Heart left ventricle (tissue), 16 donors: ENCODE data around the gene CS. TPM values are rescaled to one million over a fixed set of nuclear protein-coding genes. Genes with fewer than 3 reads are reported as not detected.
"Not testable (repeated sequence)": the region's sequence is repeated elsewhere in the genome, so short reads cannot be mapped to it uniquely, and the experiment has no call there.

ENCODE experiments used
- ATAC-seq, 4 donors: fragments of 200-7000 bp; cut with Tn5 transposase; one replicate each; pipeline ENCODE4 v1.9.1; 2020 to 2022; ENCODE audit warnings: moderate library complexity in 4 of 4, mild to moderate bottlenecking in 3 of 4, moderate number of reproducible peaks in 1 of 4
- DNase-seq, 5 donors: peaks; one replicate each; pipeline ENCODE4 v3.0.0-alpha.2; 2020
- H3K27ac ChIP-seq, 12 donors: fragments of 200-600 bp; sonication (generic) in 4 of 12; one replicate each; pipeline versions ENCODE4 v1.5.0 to v1.8.0; 2016 to 2022; ENCODE audit warnings: mild to moderate bottlenecking in 2 of 12
- H3K27me3 ChIP-seq, 9 donors: fragments of 200-600 bp; sonication (generic) in 2 of 9; one replicate each; pipeline versions ENCODE4 v1.5.1 to v1.8.0; 2016 to 2022; ENCODE audit warnings: mild to moderate bottlenecking in 3 of 9
- H3K36me3 ChIP-seq, 9 donors: fragments of 200-600 bp; sonication (generic) in 2 of 9; one replicate each; pipeline versions ENCODE4 v1.5.0 to v1.8.0; 2018 to 2022; ENCODE audit warnings: mild to moderate bottlenecking in 2 of 9
- H3K4me1 ChIP-seq, 12 donors: fragments of 200-600 bp; sonication (generic) in 4 of 12; one replicate each; pipeline versions ENCODE4 v1.5.0 to v1.8.0; 2016 to 2022; ENCODE audit warnings: mild to moderate bottlenecking in 3 of 12
- H3K4me3 ChIP-seq, 12 donors: fragments of 200-600 bp; sonication (generic) in 4 of 12; one replicate each; pipeline versions ENCODE4 v1.5.0 to v1.8.0; 2017 to 2022; ENCODE audit warnings: mild to moderate bottlenecking in 9 of 12, moderate library complexity in 4 of 12
- H3K9me3 ChIP-seq, 12 donors: fragments of 200-600 bp; sonication (generic) in 4 of 12; one replicate each; pipeline versions ENCODE4 v1.5.0 to v1.8.0; 2016 to 2022; ENCODE audit warnings: mild to moderate bottlenecking in 1 of 12
- CTCF ChIP-seq, 12 donors: fragments of 200-600 bp; sonication (generic) in 4 of 12; IDR thresholded peaks; one replicate each; pipeline versions ENCODE4 v1.5.0 to v1.8.0; 2018 to 2022; ENCODE audit warnings: antibody characterized with exemption in 12 of 12, mild to moderate bottlenecking in 5 of 12
- POLR2A ChIP-seq, 2 donors: fragments of 450-650 bp; IDR thresholded peaks; one replicate each; pipeline ENCODE4 v1.6.1; 2017; ENCODE audit warnings: antibody characterized with exemption in 2 of 2, mild to moderate bottlenecking in 2 of 2, moderate library complexity in 2 of 2
- WGBS, 4 donors: extraction: QIAGEN DNeasy Blood & Tissue Kit in 2 of 4; methylation state at CpG; one replicate each; pipeline versions ENCODE4 v1.1.5 to v1.1.7; 2013 to 2018; 5-methylcytosine and 5-hydroxymethylcytosine counted together
- intact Hi-C, 10 donors: fragments of 100-400 bp; cut with DNase I; formaldehyde crosslinking; loops; one replicate each; pipeline versions ENCODE4 v1.11.1 to v1.14.2; 2022
- long read RNA-seq, 3 donors: library from polyadenylated mRNA; unstranded; transcript quantifications; one replicate each; pipeline ENCODE4 v2.0.0, GENCODE V29; 2020 to 2021
- polyA plus RNA-seq, 2 donors: library from polyadenylated mRNA; stranded (reverse); fragments of 200-250 nt; gene quantifications; one replicate each; pipeline ENCODE4 v1.2.3, GENCODE V29; 2013
- total RNA-seq, 9 donors: library from RNA; depleted of rRNA in 2 of 9; stranded (reverse); fragments of >200 nt in 2 of 9; fragmentation: NEBNext Ultra II Directional in 3 of 9; extraction: Animal tissue kit (Norgen Biotek cat#: 25700) in 3 of 9; gene quantifications; one replicate each; pipeline versions ENCODE4 v1.1.0 to v1.2.4, GENCODE V29; 2016 to 2023
- donor health status: ischemic (EF 13 %, LVEDD 7.1; RV severe dilation, severe dysfunction).
- donor health status: healthy with polysubstance abuse.
- donor health status: DM: no; HTN: yes; CAD: no.
- donor health status: DM: no; HTN: no; CAD: no.
- donor health status: ischemic (EF 25% LVEDD 6.9; RV normal size, moderate dysfunction).
- donor health status: ischemic (EF 25% LVEDD 5.7; RV mildly dilated, moderate dysfunction).
- donor health status: healthy.
- donor health status: DM: yes; HTN: yes; CAD: no.
- donor health status: ischemic (EF 35%, LVEDD 5.7; RV mildly dilated, moderate dysfunction).
- donor health status: nonischemic (EF 11% LVEDD 7.7; RV severe dilation, severe dysfunction).
- donor health status: DM: yes; HTN: yes; CAD: no.
- donor health status: PGD.
- donor health status: ischemic (EF 29% LVEDD 5.4; RV normal size, mild dysfunction).
- donor health status: nonischemic (EF 23%, LVEDD 6.1; RV moderate dilation, normal function).

CS gene
- 100 to 1,000 TPM; 489 to 866 (median 662) TPM for total RNA-seq
- polyA plus RNA-seq, result 100 to 1,000 TPM; 165 to 291 TPM
- long read RNA-seq, donor 1, transcript CS-212 (12 exons, 3,057 nt), result minor isoform, 9 of 740 reads
- long read RNA-seq, donor 1, transcript CS-201 (11 exons, 2,975 nt), result major isoform, 537 of 740 reads
- long read RNA-seq, donor 1, partial matches to known transcripts, result 135 of 740 reads
- long read RNA-seq, donor 1, other reads (novel, unspliced or antisense), result 58 of 740 reads
- long read RNA-seq, donor 2, transcript CS-201 (11 exons, 2,975 nt), result major isoform, 1,629 of 2,113 reads
- long read RNA-seq, donor 2, transcript CS-212 (12 exons, 3,057 nt), result minor isoform, 18 of 2,113 reads
- long read RNA-seq, donor 2, partial matches to known transcripts, result 341 of 2,113 reads
- long read RNA-seq, donor 2, other reads (novel, unspliced or antisense), result 124 of 2,113 reads
- long read RNA-seq, donor 3, transcript CS-201 (11 exons, 2,975 nt), result major isoform, 363 of 445 reads
- long read RNA-seq, donor 3, partial matches to known transcripts, result 47 of 445 reads
- long read RNA-seq, donor 3, other reads (novel, unspliced or antisense), result 33 of 445 reads

GRCh38 chr12:56299853-56300643 is at the start of gene CS:
TSS of gene CS (minus strand) at chr12:56300330. CDS start at chr12:56300201, 129 bp downstream.
- ATAC-seq (peak; percentile 97 to 99 (median 98)), DNase-seq (peak; percentile 99 to 100 (median 99))
- peaks cover 24 to 63% (median 53%) of the 10 kb centered on the region in 12 donors for H3K4me1 ChIP-seq
- H3K27me3 ChIP-seq, result no peaks in the 10 kb centered on the region
- TF ChIP-seq CTCF (IDR thresholded peaks at IDR 0.05) (no peak), POLR2A (IDR thresholded peaks at IDR 0.05) (peak; percentile 21 to 90)
- peak within 1 kb of the TSS; percentile 62 to 98 (median 84) for H3K4me3 ChIP-seq
- intact Hi-C loops, result loop anchor here in 5 of 10 donors (2.0 to 5.0 kb wide), 5 partner anchors 33 to 181 kb away; partner anchors contain the start of genes COQ10A (in 2 of the 5) and ZC3H10 (in 1 of the 5)
- peaks cover 0 to 41% (median 11%) of the 10 kb centered on the region in 9 donors for H3K36me3 ChIP-seq
- 0 to 1% (median 0%) methylated on average over 37 to 63 of the region's 63 CpGs for WGBS, 4 donors
- H3K27ac ChIP-seq, result peak within 1 kb of the TSS; percentile 89 to 100 (median 96)
- no peaks in the 10 kb centered on the region for H3K9me3 ChIP-seq

GRCh38 chr12:56348776-56349175 is 48.6 kb upstream of the CS start:
- Histone ChIP-seq H3K4me1 (no peaks in the 10 kb centered on the region), H3K27ac (no peak overlapping the region), H3K36me3 (peaks cover 2 to 100% (median 100%) of the 10 kb centered on the region in 9 donors), H3K4me3 (no peak overlapping the region), H3K9me3 (no peaks in the 10 kb centered on the region), H3K27me3 (no peaks in the 10 kb centered on the region)
- DNase-seq (no peak), ATAC-seq (no peak)
- WGBS, 4 donors, result 92 to 100% (median 96%) methylated on average over 5 of the region's 5 CpGs
- TF ChIP-seq CTCF (IDR thresholded peaks at IDR 0.05) (no peak), POLR2A (IDR thresholded peaks at IDR 0.05) (no peak)
- intact Hi-C loops, result no loop called here

- H3K36me3 ChIP-seq, result peaks cover 2 to 100% (median 100%) of the 10 kb centered on the region in 9 donors
- H3K4me3 ChIP-seq, intact Hi-C loops, ATAC-seq, H3K4me1 ChIP-seq, H3K27ac ChIP-seq, H3K27me3 ChIP-seq, H3K9me3 ChIP-seq, DNase-seq: not testable (repeated sequence)
- WGBS, 4 donors, result 89 to 97% (median 92%) methylated on average over 9 of the region's 9 CpGs
Observed at GRCh38 chr12:56347255-56347654, 47.1 kb upstream of the CS start.

GRCh38 chr12:56346675-56347074 is 46.5 kb upstream of the CS start:
- intact Hi-C loops, result no loop called here
- H3K4me1 ChIP-seq, result no peaks in the 10 kb centered on the region
- 66 to 87% (median 82%) methylated on average over 6 to 7 of the region's 7 CpGs for WGBS, 4 donors
- peaks cover 2 to 100% (median 99%) of the 10 kb centered on the region in 9 donors for H3K36me3 ChIP-seq
- no peak overlapping the region for H3K4me3 ChIP-seq
- DNase-seq (no peak), ATAC-seq (peak in 2 of 4 donors; percentile 15 to 39)
- H3K9me3 ChIP-seq, result no peaks in the 10 kb centered on the region
- H3K27ac ChIP-seq, result no peak overlapping the region
- TF ChIP-seq POLR2A (IDR thresholded peaks at IDR 0.05), result no peak
- TF ChIP-seq CTCF (IDR thresholded peaks at IDR 0.05), result peak in 1 of 12 donors; percentile 9
- H3K27me3 ChIP-seq, result no peaks in the 10 kb centered on the region

GRCh38 chr12:56342290-56342689 is 42.2 kb upstream of the CS start:
- DNase-seq, intact Hi-C loops, H3K27me3 ChIP-seq, H3K4me3 ChIP-seq, H3K27ac ChIP-seq, H3K9me3 ChIP-seq, ATAC-seq: not testable (repeated sequence)
- Histone ChIP-seq H3K4me1 (peaks cover 0 to 22% (median 0%) of the 10 kb centered on the region in 12 donors), H3K36me3 (peaks cover 0 to 64% (median 58%) of the 10 kb centered on the region in 9 donors)
- WGBS, 4 donors, result 96 to 100% (median 99%) methylated on average over 2 of the region's 2 CpGs
